Neural crest cell (in vitro differentiated cells): ENCODE measurements around the gene PSMC6. TPM values are rescaled to one million over a fixed set of nuclear protein-coding genes. Genes with fewer than 3 reads are reported as not detected.

Source experiments
- DNase-seq: peaks from one replicate; pipeline ENCODE4 v3.0.0; 2021; ENCODE audit warnings: low read depth, mixed read lengths, low spot score
- H3K27ac Mint-ChIP-seq: one replicate; pipeline ENCODE4 v1.8.0; 2021; ENCODE audit warnings: mild to moderate bottlenecking, mixed read lengths; ENCODE audit not compliant: unreplicated experiment
- H3K27me3 Mint-ChIP-seq: 2 replicates; pipeline ENCODE4 v1.8.0; 2021; ENCODE audit warnings: low read depth, mild to moderate bottlenecking, mixed read lengths
- H3K36me3 Mint-ChIP-seq: 2 replicates; pipeline ENCODE4 v1.8.0; 2021; ENCODE audit warnings: low read depth, mild to moderate bottlenecking, mixed read lengths
- H3K4me1 Mint-ChIP-seq: 2 replicates; pipeline ENCODE4 v1.8.0; 2021; ENCODE audit warnings: mixed read lengths
- H3K4me3 Mint-ChIP-seq: one replicate; pipeline ENCODE4 v1.8.0; 2021; ENCODE audit warnings: mild to moderate bottlenecking, mixed read lengths
- H3K9me3 Mint-ChIP-seq: 2 replicates; pipeline ENCODE4 v1.8.0; 2021; ENCODE audit warnings: mixed read lengths
- CTCF ChIP-seq: fragments of 200-600 bp; sonication (generic); conservative IDR thresholded peaks from 2 replicates; pipeline ENCODE4 v1.5.0; 2021; ENCODE audit warnings: antibody characterized with exemption, mild to moderate bottlenecking
- long read RNA-seq: library from polyadenylated mRNA; unstranded; transcript quantifications from one replicate; pipeline ENCODE4 v2.0.0, GENCODE V29; 2020
- total RNA-seq: library from RNA; stranded (reverse); gene quantifications from 2 replicates; pipeline ENCODE4 v1.2.1, GENCODE V29; 2021

The PSMC6 gene
- 108 and 109 TPM in 2 replicates for total RNA-seq
- long read RNA-seq, transcript PSMC6-201 (14 exons, 2,188 nt) = major isoform, 602 of 682 reads
- long read RNA-seq, partial matches to known transcripts = 16 of 682 reads
- long read RNA-seq, other reads (novel, unspliced or antisense) = 58 of 682 reads

DNA sequence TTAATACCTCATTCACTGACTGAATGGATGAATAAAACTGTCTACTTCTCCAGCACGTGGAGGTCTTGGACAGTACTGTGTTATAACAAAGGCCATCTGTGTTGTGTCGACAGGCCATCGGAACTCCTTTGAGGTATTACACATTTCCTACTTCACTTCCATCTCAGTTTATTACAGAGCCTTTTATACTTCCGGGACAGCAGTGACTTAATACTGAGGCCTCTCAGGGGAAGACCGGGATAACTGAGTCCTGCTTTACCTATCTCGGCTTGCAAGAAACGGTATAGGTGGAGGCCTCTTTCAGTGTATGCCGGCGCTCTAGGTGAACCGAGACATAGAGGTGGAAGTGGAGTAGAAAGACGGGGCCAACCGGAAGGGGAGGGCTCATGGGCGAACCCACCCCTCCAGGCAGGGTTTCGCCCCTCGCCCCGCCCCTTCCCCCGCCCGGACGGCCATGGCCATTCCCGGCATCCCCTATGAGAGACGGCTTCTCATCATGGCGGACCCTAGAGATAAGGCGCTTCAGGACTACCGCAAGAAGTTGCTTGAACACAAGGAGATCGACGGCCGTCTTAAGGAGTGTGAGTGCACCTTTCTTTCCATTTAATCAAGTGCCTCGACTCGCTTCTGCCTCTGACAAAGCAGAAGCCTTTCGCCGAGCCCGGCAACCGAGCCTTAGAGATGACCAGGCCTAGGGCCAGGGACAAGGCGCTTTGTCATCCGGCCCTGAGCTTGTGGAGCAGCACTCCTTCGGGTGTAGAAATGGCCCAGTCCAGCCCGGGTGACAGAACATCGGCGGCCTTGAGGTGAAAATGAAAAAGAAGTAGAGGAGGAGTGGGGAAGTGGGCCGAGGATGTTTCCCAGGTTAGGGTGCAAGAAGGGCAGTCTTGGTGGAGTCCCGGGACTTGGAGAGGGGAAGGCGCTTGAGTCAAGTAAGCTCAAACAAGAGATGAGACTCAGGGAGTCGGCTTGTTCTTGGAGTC lies at the start of gene PSMC6:
Gene PSMC6 (plus strand): TSS at position 477 of the 983 bp plus-strand sequence. CDS start 20 bp downstream, at position 497.
- DNase-seq = peak; percentile 86
- Mint-ChIP-seq H3K27me3 (peaks cover 8% of the 10 kb centered on the region), H3K27ac (peak within 1 kb of the TSS; percentile 99), H3K4me1 (peaks cover 31% of the 10 kb centered on the region), H3K9me3 (no peaks in the 10 kb centered on the region), H3K4me3 (peak within 1 kb of the TSS; percentile 99), H3K36me3 (peaks cover 13% of the 10 kb centered on the region)
- no peak for TF ChIP-seq CTCF

DNA sequence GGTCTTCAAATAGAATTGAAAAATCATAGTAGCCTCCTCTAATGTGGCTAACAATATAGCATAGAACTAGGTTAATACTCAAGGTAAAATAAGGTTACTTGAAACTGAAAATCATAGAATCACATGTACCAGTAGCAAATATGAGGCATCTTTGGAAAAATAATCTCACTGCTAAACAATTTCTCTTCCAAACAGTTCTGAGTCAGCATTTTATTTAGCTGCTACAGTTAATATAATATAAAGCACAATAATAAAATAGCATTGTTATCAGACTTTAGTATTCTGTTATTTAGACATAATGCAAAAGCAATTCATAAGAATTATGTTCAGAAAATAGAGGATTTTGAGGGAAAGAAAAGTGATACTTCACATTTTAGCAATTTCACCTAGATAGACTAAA lies 46.7 kb upstream of the PSMC6 start:
- no peaks in the 10 kb centered on the region for H3K4me1 Mint-ChIP-seq
- no peak for DNase-seq
- H3K36me3 Mint-ChIP-seq = peaks cover 14% of the 10 kb centered on the region
- no peak for TF ChIP-seq CTCF
- H3K27ac Mint-ChIP-seq = no peak overlapping the region
- H3K4me3 Mint-ChIP-seq = no peak overlapping the region
- no peaks in the 10 kb centered on the region for H3K9me3 Mint-ChIP-seq
- no peaks in the 10 kb centered on the region for H3K27me3 Mint-ChIP-seq

- Mint-ChIP-seq H3K36me3 (peaks cover 14% of the 10 kb centered on the region), H3K27ac (no peak overlapping the region), H3K4me3 (no peak overlapping the region), H3K27me3 (no peaks in the 10 kb centered on the region), H3K9me3 (no peaks in the 10 kb centered on the region), H3K4me1 (no peaks in the 10 kb centered on the region)
- DNase-seq = no peak
- no peak for TF ChIP-seq CTCF
Observed at GRCh38 chr14:52660832-52661231, 46.2 kb upstream of the PSMC6 start.

DNA sequence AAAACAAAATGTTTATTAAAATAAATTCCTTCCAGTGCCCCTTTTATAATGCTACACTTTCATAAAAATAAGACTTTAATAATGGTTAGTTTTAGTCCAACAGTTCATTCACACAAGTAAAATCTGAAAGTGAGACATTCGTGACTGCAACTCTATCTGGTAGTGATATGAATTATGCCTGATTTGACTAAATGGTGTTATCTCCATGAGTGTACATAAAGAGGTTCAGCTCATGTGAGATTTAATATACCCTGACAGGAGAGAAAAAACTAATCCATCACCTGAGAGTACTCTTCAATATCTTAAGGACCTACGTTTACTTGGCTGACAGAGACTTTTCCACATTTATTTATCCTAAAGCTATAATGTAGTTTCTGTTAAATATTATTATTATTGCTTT lies 45.7 kb upstream of the PSMC6 start:
- no peak for DNase-seq
- no peaks in the 10 kb centered on the region for H3K4me1 Mint-ChIP-seq
- no peak for TF ChIP-seq CTCF
- H3K36me3 Mint-ChIP-seq = peaks cover 14% of the 10 kb centered on the region
- H3K27me3 Mint-ChIP-seq = no peaks in the 10 kb centered on the region
- no peak overlapping the region for H3K27ac Mint-ChIP-seq
- H3K4me3 Mint-ChIP-seq = no peak overlapping the region
- no peaks in the 10 kb centered on the region for H3K9me3 Mint-ChIP-seq

- H3K4me1 Mint-ChIP-seq = no peaks in the 10 kb centered on the region
- no peak overlapping the region for H3K27ac Mint-ChIP-seq
- H3K4me3 Mint-ChIP-seq = no peak overlapping the region
- TF ChIP-seq CTCF = no peak
- no peaks in the 10 kb centered on the region for H3K9me3 Mint-ChIP-seq
- DNase-seq = no peak
- H3K27me3 Mint-ChIP-seq = no peaks in the 10 kb centered on the region
- H3K36me3 Mint-ChIP-seq = peaks cover 5% of the 10 kb centered on the region
Observed at GRCh38 chr14:52663850-52664249, 43.1 kb upstream of the PSMC6 start.
